HCEC 1CT (cell line): ENCODE results near the gene OGFRL1.
A peak's percentile ranks its signal among the peaks of the same experiment; 100 is the strongest.

Experiments used
- DNase-seq: peaks from one replicate; pipeline ENCODE4 v3.0.0-alpha.2; 2017

Gene OGFRL1

GRCh38 chr6:71287926-71288227, 734 bp upstream of the OGFRL1 start:
- DNase-seq = no peak

DNA sequence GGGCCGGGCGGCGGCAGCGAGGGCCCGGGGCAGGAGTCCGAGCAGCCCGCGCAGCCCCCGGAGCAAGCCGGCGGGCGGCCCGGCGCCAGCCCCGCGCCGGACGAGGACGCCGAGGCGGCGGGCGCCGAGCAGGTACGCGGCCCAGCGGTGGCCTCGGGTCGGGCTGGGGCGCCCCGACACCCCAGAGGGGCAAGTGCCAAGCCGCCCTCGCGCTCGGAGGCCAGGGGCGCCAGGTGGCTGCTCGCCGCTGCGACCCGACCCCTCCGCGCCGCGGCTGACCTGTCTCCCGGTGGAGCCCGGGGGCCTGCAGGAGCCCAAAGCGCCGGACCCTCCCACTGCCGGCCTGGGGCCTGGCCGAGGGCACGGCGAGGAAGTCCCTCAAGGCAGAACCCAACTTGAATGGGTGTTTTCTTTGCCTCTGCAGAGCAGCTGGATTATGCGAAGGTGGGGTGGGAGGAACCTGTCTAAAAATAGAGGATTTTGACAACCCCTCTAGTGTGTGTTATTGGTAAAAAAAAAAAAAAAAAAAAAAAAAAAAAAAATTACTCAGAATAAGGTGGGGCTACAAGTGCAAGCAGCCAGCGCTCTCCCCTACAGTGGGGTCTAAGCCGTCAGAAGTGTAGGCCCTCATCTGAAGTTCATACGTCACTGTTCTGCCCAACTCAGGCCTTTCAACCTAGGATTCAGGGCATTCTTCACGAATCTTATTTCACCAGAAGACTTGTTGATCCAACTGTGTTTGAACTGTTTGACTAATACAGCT, 609 bp downstream of the OGFRL1 start:
- no peak for DNase-seq

DNA sequence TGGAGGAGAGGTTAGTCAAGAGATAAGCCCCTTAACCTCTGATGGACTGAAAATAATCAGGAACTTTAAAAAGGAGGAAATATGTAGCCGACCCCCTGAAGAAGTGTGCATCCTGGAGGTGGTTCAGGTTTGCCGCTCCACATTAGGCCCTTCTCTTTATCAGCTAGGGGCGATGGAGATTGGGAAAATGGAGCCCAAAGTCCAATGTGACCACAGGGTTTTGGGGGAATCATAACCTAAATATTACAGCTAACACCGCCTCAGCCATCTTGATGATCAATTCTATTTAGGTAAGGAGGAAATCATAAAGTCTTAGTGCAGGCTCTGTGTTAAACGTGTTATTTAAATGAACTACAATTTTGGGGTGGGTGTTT, 1.2 kb downstream of the OGFRL1 start:
- DNase-seq = no peak

- DNase-seq = no peak
Observed at GRCh38 chr6:71290611-71291010, 2.0 kb downstream of the OGFRL1 start.

DNA sequence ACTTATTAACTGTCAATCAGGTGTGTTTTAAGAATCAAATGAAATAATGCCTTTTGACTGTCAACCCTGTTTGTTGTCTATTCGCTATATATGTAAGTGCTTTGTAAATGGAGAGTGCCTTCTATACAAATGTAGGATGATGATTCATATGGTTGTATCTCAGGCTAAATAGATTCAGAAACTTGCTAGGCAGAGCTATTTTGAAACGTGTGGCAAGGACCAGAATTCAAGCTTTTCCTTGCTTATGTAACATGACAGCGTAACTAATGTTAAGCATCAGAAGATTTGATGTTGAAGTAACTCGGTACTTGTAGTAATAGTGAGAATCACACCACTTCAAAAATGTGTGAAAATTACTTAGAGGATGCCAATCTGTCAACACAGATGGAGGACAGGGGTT, 3.4 kb downstream of the OGFRL1 start:
- peak; percentile 15 for DNase-seq

DNA sequence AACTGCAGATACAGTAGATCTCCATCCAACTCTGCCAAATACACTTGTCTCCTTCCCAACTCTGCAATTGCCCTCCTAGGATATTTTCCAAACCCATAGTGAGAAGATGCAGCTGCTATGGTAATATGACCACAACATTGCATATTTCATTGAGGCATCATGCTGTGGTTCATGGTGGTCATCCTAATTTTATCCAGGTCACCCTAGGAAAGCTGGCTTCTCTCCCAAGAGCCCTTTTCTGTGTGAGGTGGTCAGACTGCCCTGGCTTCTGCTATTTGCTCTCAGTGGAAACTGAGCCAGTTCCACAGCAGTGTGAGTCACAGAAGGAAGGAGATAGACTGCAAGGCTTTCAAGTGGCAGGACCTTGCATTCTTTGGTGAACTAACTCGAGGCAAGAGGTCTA, 5.5 kb downstream of the OGFRL1 start:
- peak; percentile 98 for DNase-seq

GRCh38 chr6:71298459-71298858, 9.8 kb downstream of the OGFRL1 start:
- DNase-seq = no peak

GRCh38 chr6:71299541-71300470, 11.2 kb downstream of the OGFRL1 start:
- DNase-seq = peak; percentile 31

DNA sequence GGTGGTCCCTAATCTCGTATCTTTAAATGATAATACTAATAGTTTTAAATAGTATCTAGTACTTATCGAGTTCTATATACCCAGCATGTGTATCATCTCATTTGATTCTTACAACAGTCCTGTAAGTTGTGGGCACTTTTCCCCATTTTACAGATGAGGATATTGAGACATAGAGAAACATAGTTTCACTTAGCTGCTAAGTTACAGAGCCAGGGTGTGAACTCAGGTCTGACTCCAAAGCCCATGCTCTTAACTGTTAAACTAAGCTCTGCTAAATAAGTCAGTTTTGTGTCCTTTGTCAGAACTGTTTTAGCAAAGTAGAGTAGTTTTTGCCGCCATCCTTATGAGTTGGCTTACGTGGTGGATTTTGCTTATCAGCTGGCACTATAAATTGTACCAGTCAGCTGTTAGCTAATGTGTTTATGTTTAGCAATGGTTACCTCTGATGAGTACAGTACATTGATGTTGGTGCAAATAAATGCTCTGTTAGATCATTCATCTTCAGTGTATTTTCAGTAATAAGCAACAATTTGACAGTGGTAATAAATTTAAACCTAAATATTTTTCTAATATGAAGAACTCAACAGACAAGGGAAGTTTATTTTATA, 12.1 kb downstream of the OGFRL1 start:
- no peak for DNase-seq

- DNase-seq = no peak
Observed at GRCh38 chr6:71301546-71301945, 12.9 kb downstream of the OGFRL1 start.

DNA sequence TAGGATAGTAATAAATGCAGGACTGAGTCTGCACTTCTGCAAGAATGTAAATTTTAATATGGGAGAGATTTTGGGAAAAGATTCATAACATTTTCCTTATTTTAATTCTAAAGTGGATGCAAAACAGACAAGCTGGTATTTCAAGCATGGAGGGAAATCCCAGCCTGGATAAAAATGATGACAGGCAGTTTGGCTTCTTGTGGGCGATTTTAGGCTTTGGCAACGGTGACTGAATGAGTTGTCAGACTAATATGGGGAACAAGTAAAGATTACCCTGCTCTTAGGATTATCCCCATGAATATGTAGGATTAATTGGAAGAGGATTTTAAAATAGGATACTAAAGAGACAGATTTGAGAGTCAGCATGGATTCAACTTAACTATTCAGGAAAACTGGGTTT, 21.0 kb downstream of the OGFRL1 start:
- DNase-seq = no peak

DNA sequence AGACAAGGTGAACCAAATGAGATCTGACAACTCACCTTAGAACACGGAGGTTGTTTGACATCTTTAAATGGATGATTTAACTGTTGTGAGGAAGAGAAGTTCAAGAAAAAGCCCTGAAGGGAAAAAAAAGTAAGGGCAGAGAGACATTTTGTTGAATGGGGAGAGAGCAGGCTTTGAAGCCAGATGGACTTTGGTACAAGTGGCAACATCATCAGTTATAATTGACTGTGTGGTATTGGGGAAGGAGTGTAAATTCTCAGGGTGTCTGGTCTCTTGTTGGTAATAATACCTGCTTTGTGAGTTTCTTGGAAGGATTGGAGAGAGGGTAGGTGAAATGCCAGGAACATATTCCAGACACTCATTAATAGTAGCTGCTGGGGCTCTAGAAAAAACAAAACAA, 21.6 kb downstream of the OGFRL1 start:
- no peak for DNase-seq

DNA sequence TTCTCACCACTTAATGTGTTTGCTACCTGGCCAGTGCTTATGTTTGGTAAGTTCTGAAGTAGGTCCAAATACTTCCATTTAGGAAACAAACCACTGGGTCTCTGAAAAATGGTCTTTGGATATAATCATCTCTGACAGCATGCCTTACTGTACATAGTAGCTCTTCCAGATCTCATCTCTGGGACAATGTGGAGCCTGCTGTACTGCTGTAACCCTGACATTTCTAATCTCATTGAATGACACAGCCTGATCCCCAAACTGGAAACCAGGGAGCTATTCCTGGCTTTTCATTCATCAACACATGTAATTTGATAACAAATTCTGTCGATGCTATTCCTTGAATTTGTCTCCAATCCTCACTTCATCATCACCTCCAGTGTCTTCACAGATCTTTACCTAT, 23.5 kb downstream of the OGFRL1 start:
- no peak for DNase-seq

- no peak for DNase-seq
Observed at GRCh38 chr6:71317441-71317840, 28.8 kb downstream of the OGFRL1 start.

DNA sequence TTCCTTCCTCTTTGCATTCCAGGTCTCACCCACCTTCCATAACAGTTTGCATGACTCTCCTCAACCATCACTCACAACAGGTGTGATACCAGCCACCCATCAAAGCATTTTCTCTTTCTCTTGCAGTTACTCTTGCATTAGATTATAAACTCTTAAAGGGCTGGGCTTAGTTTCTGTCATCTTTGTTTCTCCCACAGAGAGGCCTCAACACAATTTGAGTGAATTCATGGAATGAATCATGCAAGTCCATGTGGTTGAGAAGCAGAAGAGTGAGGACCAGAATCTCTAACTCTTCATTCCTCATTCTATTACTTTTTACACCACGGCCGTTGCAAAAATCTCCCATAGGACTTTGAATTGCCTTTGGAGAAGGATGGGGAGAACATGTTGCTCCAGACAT, 31.4 kb downstream of the OGFRL1 start:
- DNase-seq = no peak

DNA sequence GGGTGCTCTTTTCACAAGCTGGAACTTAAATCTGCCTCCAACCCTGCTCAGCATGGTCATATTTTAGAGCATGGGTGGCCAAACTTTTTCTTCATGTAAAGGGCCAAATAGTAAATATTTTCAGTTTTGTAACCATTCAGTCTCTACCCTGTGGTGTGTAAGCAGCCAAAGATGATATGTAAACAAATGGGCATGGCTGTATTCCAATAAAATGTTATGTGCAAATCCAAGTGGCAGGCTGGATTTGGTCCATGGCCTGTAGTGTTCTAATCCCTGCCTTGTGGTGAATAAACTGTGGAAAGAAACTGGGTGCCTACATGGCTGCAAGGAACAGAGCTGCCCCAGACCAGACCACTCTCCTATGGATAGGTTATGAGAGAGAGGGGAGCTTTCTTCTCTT, 32.7 kb downstream of the OGFRL1 start:
- no peak for DNase-seq

DNA sequence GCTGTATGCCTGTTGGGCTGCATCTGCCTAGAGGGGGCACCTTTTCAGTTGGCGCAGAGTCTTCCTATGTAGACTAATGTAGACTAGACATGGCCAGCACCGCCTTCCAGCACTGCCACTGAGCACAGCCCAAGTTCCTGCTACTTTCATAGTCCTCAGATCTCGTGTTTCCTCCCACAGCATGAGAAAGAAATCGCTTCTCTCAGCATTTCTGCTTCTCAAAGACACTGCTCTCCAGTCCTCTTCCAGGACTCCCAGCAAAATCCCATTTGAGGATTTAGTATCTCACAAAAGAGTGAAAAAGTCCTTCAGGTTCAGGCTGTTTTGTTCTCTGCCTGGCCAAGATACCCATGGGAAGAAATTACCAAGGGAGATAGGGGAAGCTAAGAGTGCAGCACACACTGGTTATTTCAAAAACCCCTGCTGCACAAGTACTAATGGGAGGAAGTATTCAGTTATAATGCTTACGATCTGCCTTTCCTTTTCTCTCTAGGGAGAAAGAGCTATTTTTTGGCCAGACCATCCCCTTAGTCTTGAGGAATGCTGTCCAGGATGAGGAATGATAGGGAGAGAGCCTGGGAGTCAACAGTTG, 35.7 kb downstream of the OGFRL1 start:
- no peak for DNase-seq

DNA sequence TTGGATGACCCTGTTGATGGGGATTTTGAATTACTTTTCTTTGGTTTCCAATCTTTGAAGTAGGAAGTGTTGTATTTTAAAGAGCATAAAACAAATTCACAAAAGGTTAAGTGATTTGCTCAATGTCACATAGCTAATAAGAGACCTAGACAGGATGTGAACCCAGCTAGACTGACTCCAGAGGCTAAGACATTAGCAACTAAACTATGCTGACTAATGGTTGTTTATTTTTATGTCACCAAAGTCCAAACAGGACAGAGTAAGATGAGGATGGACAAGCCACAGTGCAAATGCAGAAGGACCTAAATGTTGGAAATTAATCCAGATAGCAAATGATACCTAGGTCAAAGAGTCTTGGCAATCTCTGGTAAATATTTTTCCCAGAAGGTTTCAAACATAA, 38.0 kb downstream of the OGFRL1 start:
- peak; percentile 25 for DNase-seq

- DNase-seq = no peak
Observed at GRCh38 chr6:71330501-71330900, 41.9 kb downstream of the OGFRL1 start.

DNA sequence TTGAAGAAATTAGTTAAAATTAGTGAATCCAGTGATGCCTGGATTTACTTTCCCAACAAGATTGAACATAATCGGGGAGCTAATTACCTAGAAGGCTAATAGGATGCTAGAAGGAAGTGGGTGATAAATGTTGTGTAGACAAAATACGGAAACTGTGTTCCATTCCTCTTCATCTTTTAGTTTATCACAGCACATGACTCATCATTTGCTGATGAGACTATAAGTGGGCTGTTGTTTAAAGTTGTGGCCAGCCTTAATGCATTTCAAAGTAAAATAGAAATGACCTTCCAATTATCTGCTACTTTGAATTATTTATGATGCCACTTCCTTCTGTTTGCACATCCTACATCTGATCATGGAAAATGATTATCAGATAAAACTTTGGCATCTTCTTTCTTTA, 43.4 kb downstream of the OGFRL1 start:
- peak; percentile 40 for DNase-seq

DNA sequence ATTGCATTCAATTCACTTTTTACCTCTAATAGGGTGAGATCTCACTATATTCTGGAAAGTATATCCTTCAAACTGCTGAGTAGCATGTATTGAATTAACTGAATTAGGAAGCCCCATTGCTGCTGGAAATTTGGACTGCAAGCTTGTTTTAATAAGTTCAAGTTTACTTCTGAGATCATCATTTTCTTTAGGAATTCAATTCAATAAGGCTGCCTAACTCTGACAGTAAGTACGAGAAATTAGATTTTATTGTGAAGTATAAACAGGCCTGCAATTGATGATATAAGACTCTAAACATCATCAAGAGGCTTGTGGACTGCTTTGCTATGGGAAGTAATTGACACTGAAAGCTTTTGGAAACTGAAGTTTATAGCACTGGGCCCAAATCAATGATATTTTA, 44.4 kb downstream of the OGFRL1 start:
- DNase-seq = no peak

GRCh38 chr6:71333697-71334096, 45.1 kb downstream of the OGFRL1 start:
- DNase-seq = peak; percentile 92

DNA sequence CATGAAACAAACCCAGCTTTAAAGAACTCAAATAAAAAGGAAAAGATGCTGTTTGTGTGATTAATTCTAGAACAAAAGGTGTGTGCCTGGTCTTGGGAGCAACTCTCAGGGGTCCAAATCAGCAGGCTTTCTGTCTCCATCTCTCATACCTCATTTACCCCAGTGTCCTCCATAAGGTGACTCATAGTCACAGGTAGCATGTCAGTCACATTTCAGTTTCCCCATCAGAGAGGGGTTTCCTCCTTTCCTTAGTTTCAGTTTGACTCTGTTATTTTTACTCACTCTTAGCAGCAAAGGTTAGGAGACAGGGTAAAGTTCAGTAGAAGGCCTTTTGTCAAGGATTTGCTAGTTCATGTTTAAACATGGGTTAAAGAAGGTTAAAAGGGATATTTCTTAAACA, 46.2 kb downstream of the OGFRL1 start:
- DNase-seq = no peak

- DNase-seq = no peak
Observed at GRCh38 chr6:71335544-71335943, 46.9 kb downstream of the OGFRL1 start.
